NCI-H82 treated with DMSO at 0.1 percent for 48 hours (cell line): ENCODE results near the gene ATOX1.

Experiments used
- DNase-seq: peaks from one replicate; lab custom pipeline; 2025; ENCODE audit not compliant: unreplicated experiment; lab: John Stamatoyannopoulos, UW

Gene ATOX1

DNA sequence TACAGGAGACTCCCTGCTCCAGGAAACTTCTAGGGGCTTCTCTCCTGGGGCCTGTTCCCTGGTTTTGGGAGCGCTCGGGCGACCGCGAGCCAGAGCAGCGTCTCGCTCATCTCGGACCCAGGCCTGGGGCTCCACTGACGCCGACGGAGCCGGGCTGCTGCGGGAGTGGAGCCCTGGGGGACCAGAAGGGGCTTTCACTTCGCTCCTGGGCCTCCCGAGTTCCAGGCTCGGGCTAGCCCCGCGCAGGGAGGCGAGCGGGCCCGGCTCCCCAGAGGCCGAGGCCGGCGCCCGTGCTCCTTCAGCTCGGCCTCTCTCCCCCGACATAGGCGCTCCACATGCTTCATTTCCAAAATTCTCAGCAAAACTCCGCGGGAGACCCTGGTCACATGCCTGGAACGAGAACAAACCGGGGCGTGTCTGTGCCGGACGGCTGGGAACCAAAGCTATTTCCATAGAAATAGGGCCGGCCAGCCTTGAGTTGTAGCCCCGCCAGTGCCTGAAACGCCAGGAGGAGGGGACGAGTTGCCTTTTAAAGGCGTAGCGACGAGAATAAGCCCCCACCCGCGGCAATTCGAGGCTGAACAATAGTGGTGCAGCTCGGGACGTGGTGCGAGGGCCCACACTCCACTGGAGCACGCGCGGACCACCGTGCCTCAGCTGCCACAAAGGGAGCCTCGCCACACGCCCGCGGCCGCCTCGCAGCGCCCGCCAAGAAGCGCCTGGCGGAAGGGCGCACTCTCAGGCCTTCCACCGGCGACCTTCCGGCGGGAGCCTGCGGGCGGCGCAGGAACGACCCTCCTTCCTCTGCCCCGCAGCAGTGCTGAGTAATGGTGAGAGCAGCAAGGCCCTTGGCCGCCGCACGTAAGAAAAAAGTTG lies 12.2 kb upstream of the ATOX1 start:
- no peak for DNase-seq

DNA sequence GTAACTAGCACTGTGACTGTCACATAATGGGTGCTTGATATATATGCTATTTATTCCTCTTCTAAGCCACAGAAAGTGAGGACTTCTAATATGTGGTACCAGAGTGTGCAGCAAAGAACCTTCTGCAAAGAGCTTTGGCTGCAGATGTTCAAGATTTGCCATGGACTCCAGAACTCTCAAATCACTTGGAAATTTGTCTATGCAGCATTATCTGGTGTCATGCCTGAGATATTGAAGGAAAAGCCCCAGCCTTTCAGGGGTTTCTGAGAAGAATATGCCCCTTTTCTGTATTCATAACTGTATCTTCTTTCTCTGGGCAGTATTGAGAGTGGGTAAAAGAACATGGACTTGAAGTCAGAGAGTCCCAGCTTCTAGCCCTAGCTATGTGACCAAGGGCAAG lies 8.5 kb upstream of the ATOX1 start:
- no peak for DNase-seq

DNA sequence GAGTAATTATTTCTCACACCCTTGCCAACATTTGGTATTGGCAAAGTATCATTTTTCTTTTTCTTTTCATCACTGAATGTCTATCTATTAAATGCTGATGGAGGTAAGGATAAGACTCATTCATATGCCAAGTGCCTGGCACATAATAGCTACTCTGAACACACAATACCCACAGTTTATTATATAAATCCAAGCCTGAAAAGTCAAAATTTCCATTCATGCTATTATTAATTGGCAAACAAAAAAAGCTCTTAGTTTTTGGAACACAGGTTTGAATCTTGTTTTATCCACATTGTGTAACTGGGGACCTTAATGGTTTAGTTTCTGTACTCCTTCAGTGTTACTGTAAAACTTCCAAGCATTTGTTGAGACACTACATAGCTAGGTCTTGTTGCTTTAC lies 6.4 kb upstream of the ATOX1 start:
- DNase-seq = no peak

DNA sequence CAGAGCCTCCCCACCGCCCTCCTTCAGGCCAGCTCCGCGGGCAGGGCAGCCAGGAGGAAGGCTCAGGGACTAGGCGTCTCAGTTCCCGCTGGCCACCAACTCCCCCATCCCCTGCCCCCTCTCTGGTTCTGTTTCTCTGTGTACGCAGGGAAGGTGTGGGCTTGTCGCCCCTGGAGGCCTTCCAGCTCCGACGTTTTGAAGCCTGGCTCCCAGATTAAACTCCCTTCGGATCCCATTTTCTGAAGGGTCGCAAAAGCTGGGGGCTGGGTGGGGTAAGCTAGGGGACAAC lies 346 bp downstream of the ATOX1 start:
- no peak for DNase-seq

DNA sequence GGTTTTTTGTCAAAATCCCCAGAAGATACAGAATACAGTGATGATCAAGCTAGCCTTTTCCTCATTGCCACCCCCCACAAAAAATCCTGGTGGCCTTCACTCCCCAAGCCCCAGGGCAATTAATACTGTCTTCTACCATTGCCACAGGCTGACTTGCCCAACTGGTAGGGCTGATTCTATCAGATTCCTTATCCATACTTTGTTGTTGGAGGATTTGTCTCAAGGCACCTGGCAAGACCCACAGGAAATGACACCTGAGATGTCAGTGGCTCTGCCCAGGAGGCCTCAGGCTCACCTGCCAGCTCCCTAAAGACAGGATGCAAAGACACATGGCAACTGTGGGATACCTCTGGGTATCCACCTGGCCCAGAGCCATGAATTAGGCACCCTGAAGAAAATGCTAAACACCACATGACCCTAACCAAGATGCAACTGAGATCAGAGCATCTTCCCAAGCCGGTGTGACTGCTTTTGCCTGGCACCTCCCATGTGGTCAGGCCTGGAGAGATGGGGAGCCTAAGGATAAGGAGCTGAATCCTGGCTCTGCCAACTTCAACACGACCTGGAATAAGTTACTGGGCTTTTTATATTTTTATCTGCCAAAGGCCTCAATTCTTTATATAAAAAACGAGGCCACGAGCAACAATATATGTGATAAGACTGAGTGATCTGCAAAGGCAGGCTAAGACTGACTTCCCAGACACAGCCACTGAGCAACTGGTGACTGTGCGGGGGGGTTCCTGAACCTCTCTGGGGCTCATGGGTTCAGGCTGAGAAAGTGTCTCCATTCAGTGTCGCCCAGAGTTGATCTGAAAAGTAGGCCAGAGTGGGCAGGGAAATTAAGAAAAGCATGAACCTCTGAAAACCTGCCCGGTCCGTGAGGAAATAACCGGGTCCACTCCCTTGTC lies 944 bp downstream of the ATOX1 start:
- DNase-seq = no peak

DNA sequence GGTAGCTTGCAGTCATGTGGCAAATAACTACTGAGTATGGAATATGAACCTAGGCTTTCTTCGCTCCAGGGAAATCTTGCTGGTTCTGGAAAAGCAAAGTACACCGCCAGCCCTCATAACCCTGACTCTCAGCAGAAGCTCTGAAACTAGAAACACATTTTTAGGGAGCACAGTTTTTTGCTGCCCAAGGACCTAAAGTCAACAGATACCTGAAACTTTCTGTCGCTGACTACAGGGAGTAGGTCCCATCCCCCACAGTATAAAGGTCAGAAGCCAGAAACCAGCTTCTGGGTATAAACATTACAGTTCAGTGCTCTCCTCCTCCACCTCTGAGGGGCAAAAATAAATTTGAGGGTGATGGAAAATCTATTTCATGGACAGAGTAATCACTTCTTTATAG lies 3.0 kb downstream of the ATOX1 start:
- DNase-seq = no peak

DNA sequence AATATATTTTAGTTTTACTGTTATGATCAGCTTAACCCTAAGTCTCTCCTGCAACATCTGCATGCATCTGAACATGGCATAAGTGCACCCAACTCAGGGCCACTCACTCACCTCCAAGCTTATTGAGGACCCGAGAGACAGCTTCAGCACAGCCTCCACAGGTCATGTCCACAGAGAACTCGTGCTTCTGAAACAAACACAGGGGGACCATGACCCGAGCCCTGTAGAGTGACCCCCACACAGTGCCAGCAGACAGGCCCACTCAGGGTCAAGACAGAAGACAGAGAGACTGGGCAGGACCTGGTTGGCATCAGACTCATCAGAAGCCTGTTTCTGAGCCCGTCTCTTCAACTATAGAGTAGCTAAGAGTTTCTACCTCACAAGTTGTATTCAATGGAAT lies 6.8 kb downstream of the ATOX1 start:
- DNase-seq = no peak

DNA sequence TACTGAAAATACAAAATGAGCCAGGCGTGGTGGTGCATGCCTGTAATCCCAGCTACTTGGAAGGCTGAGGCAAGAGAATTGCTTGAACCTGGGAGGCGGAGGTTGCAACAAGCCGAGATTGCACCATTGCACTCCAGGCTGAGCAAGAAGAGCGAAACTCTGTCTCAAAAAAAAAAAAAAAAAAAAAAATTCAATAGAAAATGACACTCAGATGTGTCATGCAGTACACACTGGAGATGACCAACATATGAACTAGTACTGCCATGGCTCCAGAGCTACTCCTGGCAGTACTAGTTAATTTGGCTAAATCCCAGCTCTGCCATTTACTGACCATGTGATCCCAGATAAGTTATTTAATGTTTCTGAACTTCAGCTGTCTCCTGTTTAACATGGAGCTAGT lies 7.3 kb downstream of the ATOX1 start:
- no peak for DNase-seq

DNA sequence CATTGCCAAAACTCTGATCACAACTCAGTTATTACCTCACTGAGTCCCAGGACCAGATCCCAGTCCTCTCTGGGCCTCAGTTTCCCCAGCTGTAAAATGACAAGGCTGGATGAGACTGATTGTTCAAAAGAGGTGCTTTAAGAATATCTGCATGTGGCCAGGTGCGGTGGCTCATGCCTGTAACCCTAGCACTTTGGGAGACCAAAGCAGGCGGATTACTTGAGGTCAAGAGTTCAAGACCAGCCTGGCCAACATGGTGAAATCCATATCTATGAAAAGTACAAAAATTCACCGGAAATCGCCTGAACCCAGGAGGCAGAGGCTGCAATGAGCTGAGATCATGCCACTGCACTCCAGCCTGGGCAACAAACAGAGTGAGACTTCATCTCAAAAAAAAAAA lies 8.3 kb downstream of the ATOX1 start:
- DNase-seq = no peak

DNA sequence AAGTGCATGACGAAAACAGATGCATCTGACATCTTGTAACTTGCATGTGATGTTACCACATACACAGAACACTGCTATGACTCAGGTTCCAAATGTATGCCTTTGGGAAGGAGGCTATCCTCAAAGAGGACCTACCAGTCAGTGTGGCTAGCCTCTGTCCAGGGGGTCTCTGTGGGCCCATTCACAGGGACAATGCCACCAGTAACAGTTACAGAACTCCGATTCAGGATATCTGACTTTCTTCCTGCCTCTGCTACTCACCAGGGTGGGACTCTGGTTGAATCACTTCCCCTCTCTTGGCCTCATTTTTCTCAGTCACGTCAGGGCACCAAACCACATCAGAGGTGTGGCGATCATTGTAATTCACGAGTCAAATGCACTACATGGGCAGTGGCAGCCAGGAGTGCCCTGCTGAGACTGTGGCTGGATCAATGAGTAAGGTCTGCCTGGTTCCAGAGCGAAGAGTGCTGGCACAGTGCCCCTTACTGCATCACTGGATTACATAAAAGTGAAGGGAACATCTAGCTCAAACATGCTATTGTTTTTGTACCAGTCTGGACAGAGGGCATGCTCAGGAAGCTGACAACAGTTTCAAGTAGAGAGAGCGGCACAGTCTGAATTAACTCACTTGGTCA lies 13.2 kb downstream of the ATOX1 start:
- no peak for DNase-seq

DNA sequence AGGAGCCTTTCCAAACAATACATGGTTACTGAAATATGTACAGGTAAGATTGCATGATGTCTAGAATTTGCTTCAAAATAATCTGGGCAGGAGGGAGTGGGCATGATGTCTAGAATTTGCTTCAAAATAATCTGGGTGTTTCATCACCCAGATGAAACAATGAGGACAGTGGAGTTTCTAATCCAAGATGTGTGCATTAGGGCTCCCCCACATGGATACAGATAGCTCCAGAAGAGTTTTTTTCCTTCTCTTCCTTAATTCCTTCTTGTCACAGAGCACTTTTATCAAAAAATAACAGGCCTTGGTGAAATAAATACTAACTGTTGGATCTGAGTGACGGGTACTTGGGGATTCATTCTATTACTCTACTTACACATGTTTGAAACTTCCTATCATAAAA lies 14.9 kb downstream of the ATOX1 start:
- no peak for DNase-seq

DNA sequence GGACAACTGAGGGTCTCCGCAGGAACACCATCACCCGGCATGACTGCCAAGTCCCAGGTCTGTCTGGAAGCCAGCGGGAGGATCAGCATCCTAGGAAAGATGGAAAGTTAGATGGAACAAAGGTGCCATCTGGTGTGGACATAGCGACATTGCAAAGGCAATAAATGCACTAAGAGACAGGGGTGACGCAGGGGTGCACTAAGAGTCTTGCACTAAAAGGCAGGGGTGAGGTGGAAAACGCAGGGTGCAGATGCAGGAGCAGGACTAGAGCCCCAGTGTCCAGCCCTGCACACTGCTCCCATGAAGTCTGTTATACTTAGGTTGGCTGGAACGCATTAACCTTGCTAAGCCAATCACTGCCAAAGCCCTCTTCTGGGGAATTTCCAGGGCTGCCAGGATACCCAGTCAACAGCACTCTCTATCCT lies 15.5 kb downstream of the ATOX1 start:
- no peak for DNase-seq

DNA sequence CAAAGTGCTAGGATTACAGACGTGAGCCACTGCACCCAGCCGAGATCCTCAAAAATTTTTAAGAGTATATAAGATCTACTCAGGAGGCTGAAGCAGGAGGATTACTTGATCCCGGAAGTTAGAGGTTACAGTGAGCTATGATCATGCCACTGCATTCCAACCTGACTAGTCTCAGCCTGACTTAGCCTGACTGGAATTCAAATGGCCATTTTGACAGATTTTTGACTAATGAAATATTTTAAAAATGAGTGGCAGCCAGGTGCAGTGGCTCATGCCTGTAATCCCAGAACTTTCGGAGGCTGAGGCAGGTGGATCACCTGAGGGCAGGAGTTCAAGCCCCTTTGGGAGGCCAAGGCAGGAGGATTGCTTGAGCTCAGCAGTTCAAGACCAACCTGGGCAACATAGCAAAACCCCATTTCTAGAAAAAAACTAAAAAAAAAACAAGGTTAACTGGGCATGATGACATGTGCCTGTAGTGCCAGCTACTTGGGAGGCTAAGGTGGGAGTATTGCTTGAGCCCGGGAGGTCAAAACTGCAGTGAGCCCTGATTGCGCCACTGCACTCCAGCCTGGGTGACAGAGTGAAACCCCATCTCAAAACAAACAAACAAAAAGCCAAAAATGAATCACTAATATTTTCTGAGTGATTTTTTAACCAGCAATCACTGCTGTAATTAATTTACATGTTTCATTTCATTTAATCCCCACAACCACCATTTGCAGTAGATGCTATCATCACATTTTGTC lies 16.6 kb downstream of the ATOX1 start:
- DNase-seq = no peak

DNA sequence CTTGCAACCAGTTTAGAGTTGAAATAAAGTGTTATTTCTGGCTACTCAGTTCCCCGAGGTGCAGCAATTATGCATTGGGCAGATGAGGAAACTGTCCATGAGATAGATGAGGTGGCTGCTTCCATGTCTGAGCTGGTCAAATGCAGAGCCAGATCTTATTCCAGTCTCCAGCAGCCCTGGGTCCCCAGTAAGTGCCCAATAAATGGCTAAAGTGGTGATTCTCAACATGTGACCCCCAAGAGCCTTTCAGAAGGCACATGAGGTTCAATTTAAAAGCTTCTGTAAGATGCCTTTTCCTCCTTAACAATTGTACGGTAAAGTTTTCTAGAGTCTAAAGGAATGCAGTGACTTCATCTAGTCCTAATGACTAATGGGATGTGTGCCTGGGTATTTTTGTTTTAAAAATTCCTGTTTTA lies 17.5 kb downstream of the ATOX1 start:
- no peak for DNase-seq

DNA sequence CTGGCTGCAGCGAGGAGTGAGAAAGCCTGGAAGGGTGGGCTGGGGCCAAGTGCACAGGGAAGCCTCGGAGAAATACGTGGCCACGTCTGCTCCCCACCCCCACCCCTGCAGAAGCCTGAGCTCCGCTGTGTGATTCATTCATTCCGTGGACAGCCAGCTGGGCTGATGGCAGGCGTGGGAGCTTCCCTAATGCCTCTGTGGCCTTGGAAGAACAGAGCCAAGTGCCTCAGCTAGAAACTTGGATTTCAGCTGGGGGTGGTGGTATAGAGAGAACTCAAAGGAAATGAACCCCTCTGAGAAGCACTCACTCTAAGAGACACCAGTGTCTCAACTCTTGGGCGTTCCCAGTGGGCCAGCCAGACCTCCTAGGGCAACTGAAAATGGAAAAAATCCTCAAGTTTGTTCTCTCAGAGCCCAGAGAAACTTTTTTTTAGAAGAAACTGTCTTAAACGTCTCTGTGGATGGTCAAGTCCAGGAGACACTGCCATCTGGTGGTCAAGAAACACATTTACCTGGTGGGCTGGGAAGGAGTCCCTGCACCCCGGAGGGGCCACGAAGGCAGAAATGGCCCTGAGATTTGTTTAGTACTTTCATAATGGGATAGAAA lies 18.0 kb downstream of the ATOX1 start:
- DNase-seq = no peak

DNA sequence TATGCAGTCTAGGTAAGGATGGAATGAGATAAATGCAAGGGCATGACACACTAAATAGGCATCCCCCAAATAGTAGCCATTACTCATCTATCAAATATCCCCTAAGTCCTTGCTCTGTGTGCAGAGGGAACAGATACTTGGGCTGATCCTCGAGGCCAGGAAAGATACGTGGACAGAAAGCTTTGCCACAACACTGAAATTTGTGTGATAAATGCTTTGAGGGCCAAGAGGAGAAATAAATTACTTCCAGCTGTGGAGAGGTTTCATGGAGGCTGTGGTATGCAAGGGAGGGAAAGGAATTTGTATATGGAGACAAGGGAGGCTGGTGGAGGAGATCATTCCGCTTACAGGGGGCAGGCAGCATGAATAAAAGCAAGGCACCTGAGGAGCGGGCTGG lies 18.5 kb downstream of the ATOX1 start:
- no peak for DNase-seq

DNA sequence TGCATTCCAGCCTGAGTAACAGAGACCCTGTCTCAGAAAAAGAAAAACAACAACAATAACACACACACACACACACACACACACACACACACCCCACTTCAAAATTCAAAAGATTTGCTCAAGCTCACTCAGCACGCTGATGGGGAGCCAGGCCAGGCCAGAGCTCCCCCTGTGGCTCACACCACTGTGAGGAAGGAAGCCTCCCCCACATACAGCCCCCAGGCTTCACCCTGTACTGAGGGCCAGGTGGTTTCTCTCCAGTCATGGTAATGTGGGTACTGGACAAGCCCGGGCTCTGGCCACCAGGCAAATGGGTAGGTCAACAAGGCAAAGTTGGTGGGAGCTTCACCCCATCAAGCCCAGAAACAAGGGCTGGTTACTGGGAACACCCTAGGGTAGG lies 19.0 kb downstream of the ATOX1 start:
- no peak for DNase-seq

DNA sequence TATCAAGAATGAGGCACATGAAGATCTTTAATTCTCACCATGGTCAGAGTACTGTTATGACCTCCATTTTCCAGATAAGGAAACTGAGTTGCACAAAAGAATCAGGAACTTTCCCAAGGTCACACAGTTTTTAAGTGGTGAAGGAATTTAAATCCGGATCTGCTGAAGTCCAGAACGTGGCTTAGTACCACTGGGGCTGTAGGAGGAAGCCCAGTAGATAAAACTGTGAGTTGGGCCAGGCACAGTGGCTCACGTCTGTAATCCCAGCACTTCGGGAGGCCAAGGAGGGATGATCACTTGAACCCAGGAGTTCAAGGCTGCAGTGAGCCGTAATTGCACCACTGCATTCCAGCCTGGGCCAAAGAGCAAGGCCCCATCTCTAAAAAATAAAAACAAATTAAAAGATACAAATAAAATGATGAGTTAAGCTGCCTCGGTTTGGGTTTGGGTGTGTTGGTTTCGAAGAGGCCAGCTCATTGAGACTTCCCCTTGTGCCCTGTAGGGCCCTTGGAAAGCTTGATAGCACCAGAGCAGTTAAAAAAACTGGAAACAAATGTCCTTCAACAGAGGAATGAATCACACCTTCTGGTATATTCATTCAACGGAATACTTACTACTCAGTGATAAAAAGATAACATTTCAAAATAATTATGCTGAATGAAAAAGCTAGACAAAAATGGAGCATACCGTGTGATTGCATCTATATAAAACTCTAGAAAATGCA lies 20.1 kb downstream of the ATOX1 start:
- no peak for DNase-seq

DNA sequence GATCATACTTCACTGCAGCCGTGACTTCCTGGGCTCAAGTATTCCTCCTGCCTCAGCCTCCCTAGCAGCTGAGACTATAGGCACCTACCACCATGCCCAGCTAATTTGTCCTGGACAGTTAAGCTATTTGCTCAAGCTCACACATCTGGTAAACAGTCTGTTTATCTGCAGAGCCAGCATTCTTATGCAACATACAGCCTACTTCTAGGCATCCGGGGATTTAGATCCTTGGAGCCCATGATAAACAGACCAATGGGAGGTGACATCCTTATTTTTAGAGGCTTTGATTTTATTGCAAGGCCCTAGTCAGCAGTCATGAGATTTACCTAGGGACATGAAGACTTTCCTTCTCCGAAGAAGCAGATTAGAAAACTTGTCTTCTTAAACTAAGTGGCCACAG lies 21.0 kb downstream of the ATOX1 start:
- no peak for DNase-seq

DNA sequence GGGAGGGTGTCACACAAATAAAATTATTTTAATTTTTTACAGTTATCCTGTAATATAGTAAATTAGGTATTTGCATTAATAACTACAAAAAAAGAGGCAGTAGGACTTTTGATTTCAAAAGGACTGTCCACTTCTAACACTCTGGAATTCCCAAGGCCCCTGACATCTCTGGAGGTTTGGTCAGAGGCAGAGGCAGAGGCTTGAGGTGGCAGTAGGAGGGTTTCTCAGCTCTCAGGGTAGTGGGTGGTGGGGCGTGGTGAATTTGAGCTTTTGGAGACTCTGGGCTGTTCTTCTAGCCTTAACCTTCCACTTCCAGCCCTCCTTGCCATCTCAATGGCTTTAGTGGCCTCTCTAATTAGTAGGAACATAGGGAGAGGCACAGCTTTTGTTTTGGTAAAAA lies 22.8 kb downstream of the ATOX1 start:
- no peak for DNase-seq
